HCT116 (cell line): ENCODE results near the gene FCHSD2. TPM values are rescaled to one million over a fixed set of nuclear protein-coding genes. Genes with fewer than 3 reads are reported as not detected.

Experiments used
- ATAC-seq: fragments of 200-7000 bp; cut with Tn5 transposase; 2 replicates; pipeline ENCODE4 v1.9.1; 2020; ENCODE audit warnings: mild to moderate bottlenecking, moderate library complexity
- BruUV-seq: library from RNA; stranded (reverse); fragments of 400-500 nt; replicated peaks from 2 replicates; lab custom pipeline; 2021; lab: Mats Ljungman, UMichigan
- CTCF ChIA-PET: fragments of 300-600 bp; sonication (Branson Sonifier 250); formaldehyde crosslinking; loops from one replicate; lab custom pipeline; 2021; ENCODE audit warnings: antibody characterized with exemption; lab: Charles Lee
- POLR2A ChIA-PET: fragments of 300-600, 350-600 bp; sonication (Branson Sonifier 250); formaldehyde crosslinking; loops from one replicate; lab custom pipeline; 2021; ENCODE audit warnings: antibody characterized with exemption; lab: Charles Lee
- RAD21 ChIA-PET, 2 experiments: fragments of 300-600 bp; sonication (Branson Sonifier 250); formaldehyde crosslinking; loops; one replicate each; lab custom pipeline; 2023; ENCODE audit warnings: low total read pairs in 2 of 2; ENCODE audit not compliant: uncharacterized antibody in 2 of 2, unreplicated experiment in 2 of 2, low non-redundant PET in 1 of 2; lab: Charles Lee
- DNase-seq: peaks from one replicate; pipeline ENCODE4 v3.0.0-alpha.2; 2010; ENCODE audit warnings: low read depth, low spot score
- H2AFZ ChIP-seq: fragments of 200-600 bp; shearing (Covaris generic), sonication (generic); 2 replicates; pipeline ENCODE4 v1.6.1; 2017; ENCODE audit warnings: low read depth, mixed run types, mixed read lengths, antibody characterized with exemption, low read length; ENCODE audit not compliant: poor library complexity, severe bottlenecking
- H3K27ac ChIP-seq: 2 replicates; pipeline ENCODE4 v1.5.1; 2012; ENCODE audit warnings: low read depth, low read length
- H3K27me3 ChIP-seq: fragments of 200-600 bp; sonication (generic); 2 replicates; pipeline ENCODE4 v1.6.1; 2016; ENCODE audit warnings: mixed run types, low read length, mixed read lengths; ENCODE audit not compliant: insufficient read depth
- H3K36me3 ChIP-seq, 2 experiments: fragments of 200-500 bp in 1 of 2; fragments of 200-600 bp in 1 of 2; sonication (Bioruptor generic) in 1 of 2; sonication (generic) in 1 of 2; 2 replicates each; pipeline versions ENCODE4 v1.5.1 to v1.6.1; 2014 to 2016; ENCODE audit warnings: low read length in 2 of 2, inconsistent platforms in 1 of 2, mixed read lengths in 1 of 2, mixed run types in 1 of 2; ENCODE audit not compliant: insufficient read depth in 2 of 2, control insufficient read depth in 1 of 2
- H3K4me1 ChIP-seq, 2 experiments: fragments of 200-600 bp in 1 of 2; sonication (generic) in 1 of 2; 2 replicates each; pipeline versions ENCODE4 v1.5.1 to v1.6.1; 2012 to 2017; ENCODE audit warnings: low read length in 2 of 2, inconsistent platforms in 1 of 2, mild to moderate bottlenecking in 1 of 2, mixed read lengths in 1 of 2, mixed run types in 1 of 2, moderate library complexity in 1 of 2; ENCODE audit not compliant: insufficient read depth in 2 of 2, control insufficient read depth in 1 of 2
- H3K4me2 ChIP-seq: fragments of 200-600 bp; sonication (generic); 2 replicates; pipeline ENCODE4 v1.6.1; 2017; ENCODE audit warnings: mixed run types, low read length, mixed read lengths
- H3K4me3 ChIP-seq, 2 experiments: fragments of 200-600 bp in 1 of 2; sonication (generic) in 1 of 2; replicated peaks in 1 of 2; 2 replicates each; pipeline ENCODE4 v1.5.1; 2011 to 2016; ENCODE audit warnings: low read length in 2 of 2, control low read depth in 1 of 2, low read depth in 1 of 2, mild to moderate bottlenecking in 1 of 2, mixed read lengths in 1 of 2, mixed run types in 1 of 2
- H3K79me2 ChIP-seq: fragments of 200-600 bp; sonication (generic); 2 replicates; pipeline ENCODE4 v1.6.1; 2017; ENCODE audit warnings: mild to moderate bottlenecking, mixed run types, low read length, moderate library complexity, mixed read lengths; ENCODE audit not compliant: insufficient read depth
- H3K9ac ChIP-seq: fragments of 200-600 bp; sonication (generic); 2 replicates; pipeline ENCODE4 v1.6.1; 2016; ENCODE audit warnings: low read length, mixed read lengths
- H3K9me2 ChIP-seq: fragments of 200-600 bp; sonication (generic), shearing (Covaris generic); 2 replicates; pipeline ENCODE4 v1.6.1; 2017; ENCODE audit warnings: mixed run types, mild to moderate bottlenecking, moderate library complexity; ENCODE audit not compliant: insufficient read depth
- H3K9me3 ChIP-seq, 2 experiments: fragments of 200-500 bp in 1 of 2; fragments of 200-600 bp in 1 of 2; sonication (Bioruptor generic) in 1 of 2; sonication (generic) in 1 of 2; 2 replicates each; pipeline ENCODE4 v1.6.1; 2014 to 2017; ENCODE audit warnings: low read length in 2 of 2, mixed read lengths in 2 of 2, inconsistent platforms in 1 of 2, low read depth in 1 of 2, mild to moderate bottlenecking in 1 of 2, mixed run types in 1 of 2, moderate library complexity in 1 of 2; ENCODE audit not compliant: control insufficient read depth in 1 of 2, insufficient read depth in 1 of 2
- H4K20me1 ChIP-seq: fragments of 200-600 bp; sonication (generic), shearing (Covaris generic); 2 replicates; pipeline ENCODE4 v1.6.1; 2017; ENCODE audit warnings: mixed run types, mild to moderate bottlenecking, moderate library complexity; ENCODE audit not compliant: insufficient read depth
- CBX3 ChIP-seq: IDR thresholded peaks from 2 replicates; pipeline ENCODE4 v1.6.1; 2012; ENCODE audit warnings: low read depth
- EZH2 ChIP-seq: fragments of 200-600 bp; sonication (generic); IDR thresholded peaks from 2 replicates; pipeline ENCODE4 v1.6.1; 2017; ENCODE audit warnings: antibody characterized with exemption, mixed run types
- POLR2A ChIP-seq: IDR thresholded peaks from 2 replicates; pipeline ENCODE4 v1.7.0; 2011; ENCODE audit warnings: borderline replicate concordance; ENCODE audit not compliant: insufficient read depth, insufficient read length; ENCODE audit errors: extremely low read depth
- SIN3A ChIP-seq: IDR thresholded peaks from 2 replicates; pipeline ENCODE4 v1.6.1; 2012; ENCODE audit warnings: low read depth
- SP1 ChIP-seq: IDR thresholded peaks from 2 replicates; pipeline ENCODE4 v1.6.1; 2012; ENCODE audit warnings: low read depth
- SRF ChIP-seq: IDR thresholded peaks from 2 replicates; pipeline ENCODE4 v1.6.1; 2012; ENCODE audit warnings: low read depth
- ZFX ChIP-seq: fragments of 450-650 bp; IDR thresholded peaks from 2 replicates; pipeline ENCODE4 v1.6.1; 2017
- ZNF274 ChIP-seq: fragments of 200-500 bp; sonication (Bioruptor generic); IDR thresholded peaks from 2 replicates; pipeline ENCODE4 v1.6.1; 2014; ENCODE audit warnings: mild to moderate bottlenecking, low read depth, low read length, inconsistent platforms
- intact Hi-C: fragments of 100-400 bp; cut with micrococcal nuclease; formaldehyde crosslinking; loops from 2 replicates; pipeline ENCODE4 v1.10.0; 2022
- total RNA-seq: library from RNA; stranded (reverse); gene quantifications from one replicate; pipeline ENCODE4 v1.2.1, GENCODE V29; 2021; ENCODE audit not compliant: unreplicated experiment
- TF ChIP-seq, protein P1 (sequence below): IDR thresholded peaks from 2 replicates; pipeline ENCODE4 v1.6.1; 2012
- TF ChIP-seq, protein P2 (sequence below): IDR thresholded peaks from 2 replicates; pipeline ENCODE4 v1.6.1; 2011; ENCODE audit warnings: mild to moderate bottlenecking, low read length, moderate library complexity; ENCODE audit not compliant: insufficient replicate concordance; ENCODE audit errors: extremely low read depth

The FCHSD2 gene
- total RNA-seq, 1 experiment from 2014 or later, result 15.0 TPM

DNA sequence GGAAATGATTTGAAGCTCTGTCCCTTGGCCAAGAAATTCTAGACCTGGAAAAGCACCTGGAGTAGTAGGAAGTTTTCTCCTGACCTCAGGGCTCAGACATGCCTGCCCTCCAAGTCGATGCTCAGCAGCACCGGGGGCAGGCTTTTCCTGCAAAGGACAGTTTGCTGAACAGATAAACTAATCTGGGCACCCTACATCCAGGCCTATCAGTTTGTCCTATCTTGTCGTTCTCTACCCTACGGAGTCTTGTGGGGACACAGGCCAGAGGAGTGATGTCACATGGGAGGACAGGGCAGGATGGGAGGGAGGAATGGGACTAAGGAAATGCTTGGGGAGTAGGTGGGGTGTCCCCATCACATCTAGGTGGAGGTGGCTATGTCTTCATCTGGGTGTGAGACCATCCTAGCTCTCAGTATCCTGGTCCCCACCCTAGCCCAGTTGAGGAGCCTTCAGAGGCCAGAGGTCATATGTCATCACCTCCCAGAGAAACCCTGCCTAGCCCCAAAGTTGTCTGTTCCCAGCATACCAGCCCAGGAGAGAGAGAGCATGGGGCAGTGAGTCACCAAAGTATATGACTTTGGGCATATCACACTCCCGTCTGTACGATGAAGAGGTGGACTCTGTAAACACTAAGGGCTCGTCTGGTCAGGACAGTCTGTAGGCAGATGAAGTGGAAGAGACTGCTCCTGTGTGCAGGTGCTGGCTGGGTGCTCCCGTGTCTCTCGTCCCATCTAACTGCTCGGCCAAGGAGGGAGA is 18.1 kb upstream of the FCHSD2 start:
- intact Hi-C loops, result no loop called here
- BruUV-seq, result no TSS peak
- H3K4me3 ChIP-seq, result no peak overlapping the region
- RAD21 ChIA-PET, result no interaction called here
- no peaks in the 10 kb centered on the region for H3K79me2 ChIP-seq
- H3K9ac ChIP-seq, result no peak overlapping the region
- no peak overlapping the region for H3K27ac ChIP-seq
- H3K36me3 ChIP-seq, result no peaks in the 10 kb centered on the region
- POLR2A ChIA-PET, result no interaction called here
- H2AFZ ChIP-seq, result no peak overlapping the region
- H3K9me2 ChIP-seq, result no peaks in the 10 kb centered on the region
- ATAC-seq (no peak), DNase-seq (no peak)
- no peaks in the 10 kb centered on the region for H3K9me3 ChIP-seq
- CTCF ChIA-PET, result no interaction called here
- H3K4me2 ChIP-seq, result no peak overlapping the region
- TF ChIP-seq SRF (no peak), EZH2 (no peak), ZNF274 (no peak), SIN3A (no peak), POLR2A (no peak), SP1 (no peak), CBX3 (no peak), ZFX (no peak)
- TF ChIP-seq, protein P1, sequence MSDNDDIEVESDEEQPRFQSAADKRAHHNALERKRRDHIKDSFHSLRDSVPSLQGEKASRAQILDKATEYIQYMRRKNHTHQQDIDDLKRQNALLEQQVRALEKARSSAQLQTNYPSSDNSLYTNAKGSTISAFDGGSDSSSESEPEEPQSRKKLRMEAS, result no peak
- TF ChIP-seq, protein P2, sequence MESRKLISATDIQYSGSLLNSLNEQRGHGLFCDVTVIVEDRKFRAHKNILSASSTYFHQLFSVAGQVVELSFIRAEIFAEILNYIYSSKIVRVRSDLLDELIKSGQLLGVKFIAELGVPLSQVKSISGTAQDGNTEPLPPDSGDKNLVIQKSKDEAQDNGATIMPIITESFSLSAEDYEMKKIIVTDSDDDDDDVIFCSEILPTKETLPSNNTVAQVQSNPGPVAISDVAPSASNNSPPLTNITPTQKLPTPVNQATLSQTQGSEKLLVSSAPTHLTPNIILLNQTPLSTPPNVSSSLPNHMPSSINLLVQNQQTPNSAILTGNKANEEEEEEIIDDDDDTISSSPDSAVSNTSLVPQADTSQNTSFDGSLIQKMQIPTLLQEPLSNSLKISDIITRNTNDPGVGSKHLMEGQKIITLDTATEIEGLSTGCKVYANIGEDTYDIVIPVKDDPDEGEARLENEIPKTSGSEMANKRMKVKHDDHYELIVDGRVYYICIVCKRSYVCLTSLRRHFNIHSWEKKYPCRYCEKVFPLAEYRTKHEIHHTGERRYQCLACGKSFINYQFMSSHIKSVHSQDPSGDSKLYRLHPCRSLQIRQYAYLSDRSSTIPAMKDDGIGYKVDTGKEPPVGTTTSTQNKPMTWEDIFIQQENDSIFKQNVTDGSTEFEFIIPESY, result no peak
- TF ChIP-seq, all 23 proteins: peak for 0
- H3K4me1 ChIP-seq, result peaks cover 0 to 5% of the 10 kb centered on the region in 2 experiments; a peak in 1 of 4 replicates
- H3K27me3 ChIP-seq, result no peaks in the 10 kb centered on the region
- no peaks in the 10 kb centered on the region for H4K20me1 ChIP-seq
